Parathyroid adenoma (tissue), 2 donors: Measurements from ENCODE around the gene BBS7.

Experiments used
- H2AFZ ChIP-seq: fragments of 300-600 bp; sonication (generic); one replicate; pipeline ENCODE4 v1.7.0; 2017; ENCODE audit warnings: antibody characterized with exemption, mild to moderate bottlenecking
- H3K27ac ChIP-seq: fragments of 300-600 bp; sonication (generic); one replicate; pipeline ENCODE4 v1.7.0; 2017
- H3K27me3 ChIP-seq: fragments of 300-600 bp; sonication (generic); one replicate; pipeline ENCODE4 v1.7.0; 2017; ENCODE audit warnings: low read length; ENCODE audit not compliant: control insufficient read depth, insufficient read depth
- H3K36me3 ChIP-seq: fragments of 300-600 bp; sonication (generic); one replicate; pipeline ENCODE4 v1.7.0; 2017; ENCODE audit warnings: low read length; ENCODE audit not compliant: control insufficient read depth, insufficient read depth
- H3K4me1 ChIP-seq: fragments of 300-600 bp; sonication (generic); one replicate; pipeline ENCODE4 v1.7.0; 2017; ENCODE audit warnings: control low read depth
- H3K4me2 ChIP-seq: fragments of 300-600 bp; sonication (generic); one replicate; pipeline ENCODE4 v1.7.0; 2017; ENCODE audit warnings: low read length
- H3K4me3 ChIP-seq: fragments of 300-600 bp; sonication (generic); one replicate; pipeline ENCODE4 v1.7.0; 2017; ENCODE audit warnings: low read depth, low read length
- H3K79me2 ChIP-seq: fragments of 300-600 bp; sonication (generic); one replicate; pipeline ENCODE4 v1.7.0; 2017; ENCODE audit warnings: control low read depth
- H3K9ac ChIP-seq: fragments of 300-600 bp; sonication (generic); one replicate; pipeline ENCODE4 v1.7.0; 2017; ENCODE audit warnings: mild to moderate bottlenecking
- H3K9me3 ChIP-seq: fragments of 300-600 bp; sonication (generic); one replicate; pipeline ENCODE4 v1.7.0; 2017; ENCODE audit warnings: low read length; ENCODE audit not compliant: control insufficient read depth
- TF ChIP-seq, protein P1 (sequence below): fragments of 300-600 bp; sonication (generic); IDR thresholded peaks from one replicate; pipeline ENCODE4 v1.7.0; 2017; ENCODE audit warnings: antibody characterized with exemption, mild to moderate bottlenecking
- donor health status: primary hyperparathyroidism.

BBS7 gene

DNA sequence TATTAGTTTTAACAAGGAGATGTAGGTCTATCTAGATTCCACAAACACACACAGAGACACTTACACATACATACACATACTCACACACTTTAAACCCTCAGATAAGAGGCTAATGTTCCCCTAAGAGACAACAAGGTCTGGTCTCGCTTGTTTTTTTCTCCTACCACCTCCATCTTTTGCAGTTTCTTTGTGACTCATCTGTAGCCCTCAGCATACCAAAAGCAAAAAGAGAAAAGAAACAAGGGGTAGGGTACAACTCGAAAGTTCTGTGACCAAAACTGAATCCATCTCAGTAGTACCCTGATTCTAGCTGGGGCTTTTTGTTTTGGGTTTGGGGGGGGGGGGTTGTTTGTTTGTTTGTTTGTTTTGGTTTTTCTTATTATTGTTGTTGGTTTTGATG, 81.4 kb downstream of the BBS7 start:
- Histone ChIP-seq H3K27me3 (no peaks in the 10 kb centered on the region), H2AFZ (no peak overlapping the region), H3K79me2 (no peaks in the 10 kb centered on the region), H3K4me1 (no peaks in the 10 kb centered on the region), H3K4me2 (no peak overlapping the region), H3K27ac (no peak overlapping the region), H3K4me3 (no peak overlapping the region), H3K36me3 (no peaks in the 10 kb centered on the region), H3K9ac (no peak overlapping the region), H3K9me3 (no peaks in the 10 kb centered on the region)
- TF ChIP-seq, protein P1, sequence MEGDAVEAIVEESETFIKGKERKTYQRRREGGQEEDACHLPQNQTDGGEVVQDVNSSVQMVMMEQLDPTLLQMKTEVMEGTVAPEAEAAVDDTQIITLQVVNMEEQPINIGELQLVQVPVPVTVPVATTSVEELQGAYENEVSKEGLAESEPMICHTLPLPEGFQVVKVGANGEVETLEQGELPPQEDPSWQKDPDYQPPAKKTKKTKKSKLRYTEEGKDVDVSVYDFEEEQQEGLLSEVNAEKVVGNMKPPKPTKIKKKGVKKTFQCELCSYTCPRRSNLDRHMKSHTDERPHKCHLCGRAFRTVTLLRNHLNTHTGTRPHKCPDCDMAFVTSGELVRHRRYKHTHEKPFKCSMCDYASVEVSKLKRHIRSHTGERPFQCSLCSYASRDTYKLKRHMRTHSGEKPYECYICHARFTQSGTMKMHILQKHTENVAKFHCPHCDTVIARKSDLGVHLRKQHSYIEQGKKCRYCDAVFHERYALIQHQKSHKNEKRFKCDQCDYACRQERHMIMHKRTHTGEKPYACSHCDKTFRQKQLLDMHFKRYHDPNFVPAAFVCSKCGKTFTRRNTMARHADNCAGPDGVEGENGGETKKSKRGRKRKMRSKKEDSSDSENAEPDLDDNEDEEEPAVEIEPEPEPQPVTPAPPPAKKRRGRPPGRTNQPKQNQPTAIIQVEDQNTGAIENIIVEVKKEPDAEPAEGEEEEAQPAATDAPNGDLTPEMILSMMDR = no peak

DNA sequence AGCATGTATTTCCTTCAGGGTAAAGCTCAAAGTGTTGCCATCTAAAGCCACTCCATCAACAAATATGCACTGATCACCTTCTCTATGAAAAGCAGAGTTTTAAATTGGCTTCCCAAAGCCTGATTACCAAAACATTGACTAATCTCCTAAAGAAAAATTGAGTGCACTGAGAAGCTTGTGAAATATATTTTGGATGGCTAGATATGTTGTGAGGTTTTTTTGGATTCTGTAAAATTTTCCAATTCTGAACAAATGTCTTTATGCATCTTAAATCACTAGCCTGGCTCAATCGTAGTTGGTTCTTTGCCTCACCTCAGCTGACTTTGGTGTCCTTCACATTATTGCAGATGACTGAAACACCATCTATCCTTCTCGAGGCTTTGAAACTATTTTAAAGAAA, 84.1 kb downstream of the BBS7 start:
- Histone ChIP-seq H3K36me3 (no peaks in the 10 kb centered on the region), H3K27me3 (no peaks in the 10 kb centered on the region), H3K9me3 (no peaks in the 10 kb centered on the region), H2AFZ (no peak overlapping the region), H3K9ac (no peak overlapping the region), H3K4me1 (no peaks in the 10 kb centered on the region), H3K4me2 (no peak overlapping the region), H3K79me2 (no peaks in the 10 kb centered on the region), H3K27ac (no peak overlapping the region), H3K4me3 (no peak overlapping the region)
- TF ChIP-seq, protein P1 = no peak

DNA sequence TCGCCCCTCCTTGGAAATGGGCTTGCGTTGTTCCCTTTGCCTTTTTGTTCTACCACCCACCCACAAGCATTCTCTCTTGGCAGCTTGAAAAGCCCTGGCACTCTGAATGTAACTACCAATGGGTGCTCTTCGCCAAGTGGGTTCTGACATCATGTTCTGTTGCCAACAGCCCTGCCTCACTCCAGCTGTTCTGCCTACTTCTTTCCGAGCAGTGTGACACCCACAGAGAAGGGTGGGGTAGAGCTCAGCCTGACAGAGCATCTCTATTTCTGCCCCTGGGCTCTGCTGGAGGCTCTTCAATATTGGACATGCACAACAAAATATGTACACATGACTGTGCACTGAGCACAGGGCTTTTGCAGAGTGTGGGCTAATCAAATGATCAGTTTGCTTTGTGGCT, 84.8 kb downstream of the BBS7 start:
- H3K27ac ChIP-seq = no peak overlapping the region
- H3K9ac ChIP-seq = no peak overlapping the region
- H3K4me3 ChIP-seq = no peak overlapping the region
- H3K27me3 ChIP-seq = no peaks in the 10 kb centered on the region
- TF ChIP-seq, protein P1 = no peak
- H3K4me1 ChIP-seq = no peaks in the 10 kb centered on the region
- no peaks in the 10 kb centered on the region for H3K36me3 ChIP-seq
- H3K79me2 ChIP-seq = no peaks in the 10 kb centered on the region
- H3K4me2 ChIP-seq = no peak overlapping the region
- no peaks in the 10 kb centered on the region for H3K9me3 ChIP-seq
- no peak overlapping the region for H2AFZ ChIP-seq

DNA sequence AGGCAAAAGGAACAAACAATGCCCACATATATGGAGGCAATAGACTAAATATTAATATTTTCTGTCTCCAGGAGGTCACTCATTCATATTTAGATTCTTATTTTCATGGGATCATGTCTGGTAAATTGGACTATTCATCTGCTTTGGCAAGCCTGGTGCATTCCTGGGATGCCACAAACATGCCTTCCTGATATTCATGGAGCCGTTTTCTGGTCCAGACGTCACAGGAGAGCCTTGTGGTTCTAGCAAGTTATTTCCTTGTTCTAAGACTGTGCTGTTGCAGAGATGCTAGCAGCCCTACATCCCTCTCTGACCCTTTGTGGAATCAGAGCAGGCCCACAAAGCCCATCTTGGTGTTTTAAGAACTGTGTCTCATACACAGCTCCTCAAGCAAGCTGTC, 85.3 kb downstream of the BBS7 start:
- Histone ChIP-seq H3K4me3 (no peak overlapping the region), H3K36me3 (no peaks in the 10 kb centered on the region), H3K4me1 (no peaks in the 10 kb centered on the region), H3K79me2 (no peaks in the 10 kb centered on the region), H3K27me3 (no peaks in the 10 kb centered on the region), H3K27ac (no peak overlapping the region), H3K9ac (no peak overlapping the region), H3K9me3 (no peaks in the 10 kb centered on the region), H3K4me2 (no peak overlapping the region), H2AFZ (no peak overlapping the region)
- TF ChIP-seq, protein P1 = no peak

DNA sequence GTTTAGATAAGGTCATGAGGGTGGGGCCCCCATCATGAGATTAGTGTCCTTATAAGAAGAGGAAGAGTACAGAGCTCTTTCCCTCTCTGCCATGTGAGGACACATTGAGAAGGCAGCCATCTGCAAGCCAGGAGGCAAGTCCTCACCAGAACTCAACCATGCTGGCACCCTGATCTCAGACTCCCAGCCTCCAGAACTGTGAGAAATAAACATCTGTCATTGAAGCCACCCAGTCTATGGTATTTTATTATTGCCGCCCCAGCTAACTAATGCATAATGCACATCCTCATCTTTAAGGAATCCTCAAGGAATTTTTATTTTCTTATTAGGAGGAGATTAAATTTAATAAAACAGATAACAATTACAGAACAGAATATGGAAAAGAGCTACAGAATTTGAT, 85.9 kb downstream of the BBS7 start:
- no peak overlapping the region for H3K4me2 ChIP-seq
- TF ChIP-seq, protein P1 = no peak
- H3K27me3 ChIP-seq = no peaks in the 10 kb centered on the region
- H3K9me3 ChIP-seq = no peaks in the 10 kb centered on the region
- no peaks in the 10 kb centered on the region for H3K36me3 ChIP-seq
- H3K27ac ChIP-seq = no peak overlapping the region
- no peaks in the 10 kb centered on the region for H3K4me1 ChIP-seq
- no peak overlapping the region for H3K9ac ChIP-seq
- no peak overlapping the region for H2AFZ ChIP-seq
- H3K4me3 ChIP-seq = no peak overlapping the region
- no peaks in the 10 kb centered on the region for H3K79me2 ChIP-seq
